NCI-H526 (cell line): ENCODE data around the gene DUOXA1.
"Not testable (repeated sequence)": the region's sequence is repeated elsewhere in the genome, so short reads cannot be mapped to it uniquely, and the experiment has no call there.

Experiments used
- DNase-seq, 2 experiments: peaks; one replicate each; lab custom pipeline; 2025; lab: John Stamatoyannopoulos, UW

DUOXA1 gene

DNA sequence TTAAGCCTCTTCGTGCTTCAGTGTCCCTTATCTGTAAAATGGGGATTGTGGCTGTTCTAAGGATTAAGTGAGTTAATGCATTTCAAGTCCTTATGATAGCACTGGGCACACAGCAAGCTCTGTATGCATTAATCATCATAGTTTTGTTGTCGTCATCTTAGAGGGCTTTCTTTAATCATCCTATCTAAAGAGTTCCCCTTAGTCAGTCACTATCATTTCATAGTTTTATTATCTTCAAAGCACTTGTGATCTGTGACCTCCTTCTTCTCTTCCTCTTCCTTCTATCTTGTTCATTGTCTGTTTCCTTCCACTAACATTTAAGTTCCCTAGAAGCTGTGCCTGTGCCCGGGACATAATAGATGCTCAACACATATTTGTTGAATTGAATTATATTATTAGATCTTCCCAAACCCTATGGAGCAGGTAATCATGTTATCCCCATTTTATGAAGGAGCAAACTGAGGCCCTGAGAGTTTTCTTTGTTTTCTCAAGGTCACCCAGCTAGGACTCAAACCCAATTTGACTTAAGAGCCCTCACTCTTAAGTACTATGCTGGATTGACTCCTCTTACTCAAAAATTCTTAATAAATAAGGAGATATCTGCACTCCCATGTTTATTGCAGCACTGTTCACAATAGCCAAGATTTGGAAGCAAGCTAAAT, 39.8 kb downstream of the DUOXA1 start:
- DNase-seq, result no peak

DNA sequence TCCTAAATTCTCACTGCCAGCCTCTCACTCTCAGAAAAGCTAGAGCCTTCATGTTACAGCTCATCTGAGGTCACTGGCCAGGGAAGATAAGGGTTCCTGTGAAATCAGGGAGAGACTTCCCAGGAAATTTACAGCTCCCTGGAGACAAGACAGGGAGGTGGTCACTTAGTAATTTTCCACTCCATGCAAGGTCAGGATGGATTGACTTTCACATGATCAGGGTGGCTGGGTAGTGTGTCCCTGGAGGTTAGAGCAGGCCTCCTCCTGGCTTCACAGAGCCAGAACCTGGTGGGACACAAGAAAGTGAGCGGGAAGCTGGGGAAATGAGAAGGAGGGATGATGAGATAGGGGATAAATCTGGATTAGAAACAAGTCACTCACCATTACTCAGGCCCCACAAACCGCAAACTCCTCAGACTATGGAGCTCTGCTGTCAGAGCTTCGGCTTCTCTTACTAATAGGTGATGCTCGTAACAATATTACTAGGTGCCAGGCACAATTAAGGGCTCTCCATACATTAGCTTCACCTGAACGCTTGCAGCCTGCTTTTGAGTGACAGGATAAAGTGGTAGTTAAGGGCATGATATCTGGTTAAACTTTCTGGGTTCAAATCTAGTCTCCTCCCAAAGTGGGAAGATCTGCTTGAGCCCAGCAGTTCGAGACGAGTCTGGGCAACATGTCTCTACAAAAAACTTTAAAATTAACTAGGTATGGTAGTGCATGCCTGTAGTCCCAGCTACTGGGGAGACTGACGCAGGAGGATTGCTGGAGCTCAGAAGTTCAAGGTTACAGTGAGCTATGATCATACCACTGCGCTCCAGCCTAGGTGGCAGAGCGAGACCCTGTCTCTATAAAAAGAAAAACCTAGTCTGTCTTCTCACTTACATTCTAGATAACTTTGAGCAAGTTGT, 40.6 kb downstream of the DUOXA1 start:
- DNase-seq, result no peak

DNA sequence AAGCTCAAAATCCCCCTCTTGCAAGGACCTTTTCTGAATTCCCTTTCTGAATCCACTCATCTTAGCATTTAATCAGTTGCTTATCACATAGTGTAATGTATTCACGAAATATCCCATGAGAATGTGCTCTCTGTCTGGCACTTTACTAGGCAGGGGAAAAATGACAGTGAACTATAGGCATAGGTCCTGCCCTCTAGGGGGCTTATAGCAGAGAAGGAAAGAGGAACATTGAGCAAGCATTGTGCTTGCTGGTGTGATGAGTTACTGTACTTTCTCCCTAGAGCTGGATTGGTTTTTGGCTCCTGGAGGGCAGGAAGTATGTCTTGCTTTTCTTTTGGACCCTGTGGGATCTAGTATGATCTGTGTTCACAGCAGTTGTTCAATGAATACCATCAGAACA, 42.2 kb downstream of the DUOXA1 start:
- no peak for DNase-seq

DNA sequence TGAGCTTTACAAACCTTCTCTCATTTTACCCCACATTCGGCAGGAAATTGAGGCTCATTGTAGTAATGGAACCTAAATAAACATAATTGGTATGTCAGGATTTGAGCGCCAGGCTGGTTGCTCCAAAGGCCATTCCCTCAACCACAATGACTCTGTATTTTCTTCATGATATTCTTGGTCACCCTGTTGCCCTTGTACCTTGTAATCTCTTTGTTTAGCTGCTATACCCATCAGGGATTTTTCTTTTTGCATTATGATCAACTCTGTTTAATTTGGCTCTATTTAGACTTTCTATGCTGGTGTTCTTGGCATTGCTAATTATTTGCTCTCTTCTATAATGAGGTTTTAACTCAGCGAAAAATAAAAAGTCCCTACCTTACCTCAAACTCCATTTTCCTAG, 45.5 kb downstream of the DUOXA1 start:
- DNase-seq, result no peak

DNA sequence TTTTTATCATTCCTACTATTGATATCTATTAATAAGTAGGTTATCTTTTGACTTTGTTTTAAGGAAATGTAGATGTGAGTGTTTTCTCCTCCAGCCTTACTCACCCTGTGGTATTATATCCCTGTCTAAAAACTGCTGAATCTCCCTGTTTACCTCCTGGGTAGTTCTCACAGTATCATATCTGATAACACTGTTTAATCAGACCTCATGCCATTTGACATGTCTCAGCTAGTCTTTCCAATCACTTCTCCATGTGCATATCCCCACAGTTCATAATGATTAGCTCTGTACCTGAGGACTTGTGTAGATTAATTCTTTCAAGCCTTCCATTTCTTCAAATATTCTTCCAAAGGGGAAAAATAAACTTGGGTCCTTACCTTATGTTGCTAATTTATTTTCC, 46.5 kb downstream of the DUOXA1 start:
- DNase-seq, result no peak

DNA sequence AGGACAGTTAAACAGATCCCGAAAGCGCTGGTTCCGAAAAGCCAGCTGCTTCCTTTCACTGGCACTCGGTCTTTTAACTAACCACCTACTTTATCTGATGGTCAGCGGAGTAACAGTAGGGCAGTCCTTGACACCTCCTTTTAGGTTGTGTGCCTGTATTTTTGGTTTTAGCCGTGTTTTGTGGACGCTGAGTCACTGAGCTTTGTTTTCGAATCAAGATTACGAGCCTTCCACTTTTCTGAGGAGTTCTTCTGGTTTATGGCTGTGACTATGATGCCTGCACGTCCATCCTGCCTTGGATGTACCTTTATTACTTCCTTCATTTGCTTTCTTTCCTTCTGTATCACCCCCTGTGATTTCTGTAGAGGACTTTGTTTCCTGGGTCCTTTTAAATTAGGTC, 47.3 kb downstream of the DUOXA1 start:
- not testable (repeated sequence) for DNase-seq

DNA sequence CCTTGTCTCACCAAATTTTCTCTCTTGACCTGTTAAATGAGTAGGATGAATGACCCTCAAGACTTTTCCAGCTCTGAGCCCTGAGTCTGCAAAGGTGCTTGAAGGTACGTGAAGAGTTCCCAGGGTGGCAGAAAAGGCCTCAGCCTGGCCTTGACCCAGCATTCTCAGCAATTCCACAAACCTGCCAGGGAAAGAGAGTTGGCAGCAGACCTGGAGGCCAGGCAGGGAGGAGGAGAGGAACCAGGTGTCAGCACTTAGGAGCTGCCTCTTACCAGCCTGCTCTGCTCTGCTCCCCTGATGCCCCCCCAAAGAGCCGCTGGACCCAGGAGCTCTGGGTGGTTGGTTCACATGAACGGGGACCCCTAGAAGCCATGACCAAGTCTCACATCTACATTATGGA, 49.1 kb downstream of the DUOXA1 start:
- DNase-seq, result not testable (repeated sequence)

DNA sequence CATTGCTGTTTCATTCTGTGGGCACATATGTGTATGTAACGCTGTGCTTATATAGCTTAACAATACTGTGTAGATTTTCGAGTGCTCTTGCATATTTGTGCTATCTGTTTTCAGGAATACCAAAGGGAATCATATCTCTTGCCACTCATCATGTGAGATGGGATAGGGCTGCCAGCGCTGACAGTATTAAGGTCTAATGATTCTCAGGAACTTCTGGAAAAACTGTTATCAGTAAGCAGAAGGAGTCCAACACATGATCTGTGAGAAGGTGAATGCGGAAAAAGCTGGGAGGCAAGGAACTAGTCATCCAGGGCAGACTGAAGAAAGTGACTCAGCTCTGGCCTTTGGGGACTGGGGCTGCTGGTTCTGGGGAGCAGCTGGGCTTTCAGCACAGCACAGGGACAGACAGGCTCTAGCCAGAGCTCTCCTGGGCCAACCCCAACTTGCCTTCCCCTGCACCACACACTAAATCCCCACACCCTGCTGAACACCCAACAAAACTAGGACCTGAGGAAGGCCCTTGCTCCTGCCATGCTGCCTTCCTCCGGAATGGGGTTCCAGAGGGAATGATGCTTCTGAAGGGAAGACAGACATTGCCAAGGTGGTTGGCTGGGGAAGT, 49.9 kb downstream of the DUOXA1 start:
- not testable (repeated sequence) for DNase-seq

DNA sequence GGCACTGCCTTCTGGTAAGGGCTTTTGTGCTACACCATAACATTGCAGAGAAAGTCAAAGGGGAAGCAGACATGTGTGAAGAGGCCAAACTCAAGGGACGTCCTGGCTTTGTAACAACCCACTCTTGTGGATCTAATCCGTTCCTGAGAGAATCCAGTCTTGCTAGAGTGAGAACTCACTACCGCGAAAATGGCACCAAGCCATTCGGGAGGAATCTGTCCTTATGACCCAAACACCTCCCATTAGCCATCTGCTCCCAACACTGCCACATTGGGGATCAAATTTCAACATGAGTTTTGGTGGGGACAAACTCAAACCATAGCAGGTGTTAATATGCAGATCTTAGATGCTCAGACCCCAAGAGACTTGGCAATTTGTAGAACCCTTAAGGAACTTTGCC, 50.5 kb downstream of the DUOXA1 start:
- not testable (repeated sequence) for DNase-seq

DNA sequence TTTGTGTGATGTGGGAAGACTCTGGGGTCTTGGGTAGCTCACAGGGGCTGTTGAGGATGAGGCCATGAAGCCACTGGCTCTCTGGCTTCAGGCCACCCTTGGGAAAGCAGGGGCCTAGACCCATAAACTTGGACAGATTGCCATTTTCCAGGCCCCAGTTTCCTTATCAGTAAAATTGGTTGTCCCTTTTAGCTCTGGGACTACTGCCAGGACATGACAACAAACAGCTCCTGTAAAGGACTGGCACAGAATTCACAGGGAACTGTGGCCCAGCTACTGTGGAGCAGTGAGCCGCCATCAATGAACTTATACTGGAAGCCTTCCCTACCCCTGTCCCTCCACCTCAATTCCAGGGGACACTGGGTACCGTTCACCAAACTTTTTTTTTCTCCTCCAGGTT, 52.3 kb downstream of the DUOXA1 start:
- not testable (repeated sequence) for DNase-seq

DNA sequence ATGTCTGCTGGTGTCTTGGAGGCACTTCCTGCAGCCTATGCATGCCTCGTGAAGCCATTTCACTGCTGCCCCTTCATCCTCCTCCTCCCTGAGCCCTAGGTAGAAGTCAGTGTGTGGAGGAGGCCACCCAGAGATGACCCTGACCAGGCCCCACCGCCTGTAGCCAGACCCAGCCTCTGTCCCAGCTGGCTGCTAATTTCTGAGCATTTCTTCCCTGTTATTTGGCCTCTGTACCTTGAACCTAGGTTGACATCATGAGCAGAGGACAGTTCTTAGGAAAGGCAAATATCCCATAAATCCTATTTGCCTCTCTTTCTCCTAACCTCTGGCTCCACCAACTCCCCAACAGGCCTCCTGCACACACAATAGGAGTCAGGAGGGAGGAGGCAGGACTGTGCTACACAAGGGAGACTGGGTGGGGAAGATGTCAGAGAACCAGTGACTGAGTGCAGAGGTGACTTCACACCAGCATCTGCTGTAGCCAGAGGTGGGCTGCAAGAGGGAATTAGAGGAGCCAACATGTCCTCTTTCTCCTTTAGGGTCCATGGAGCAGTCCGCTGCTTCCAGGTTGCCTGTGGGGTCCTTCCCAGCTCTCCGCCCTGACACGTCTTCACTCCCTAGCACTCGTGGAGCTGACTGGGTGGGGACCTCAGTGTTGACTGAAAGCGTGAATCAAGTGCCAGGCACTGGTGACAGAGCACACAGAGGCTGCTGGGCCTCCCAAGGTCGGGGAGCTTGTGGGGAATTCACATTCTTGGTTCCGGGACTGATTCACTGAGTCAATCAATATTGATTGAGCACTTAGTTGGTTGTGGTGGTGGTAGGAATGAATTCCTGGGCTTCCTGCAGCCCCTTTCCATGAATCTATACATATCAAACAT, 54.0 kb downstream of the DUOXA1 start:
- DNase-seq, result not testable (repeated sequence)

DNA sequence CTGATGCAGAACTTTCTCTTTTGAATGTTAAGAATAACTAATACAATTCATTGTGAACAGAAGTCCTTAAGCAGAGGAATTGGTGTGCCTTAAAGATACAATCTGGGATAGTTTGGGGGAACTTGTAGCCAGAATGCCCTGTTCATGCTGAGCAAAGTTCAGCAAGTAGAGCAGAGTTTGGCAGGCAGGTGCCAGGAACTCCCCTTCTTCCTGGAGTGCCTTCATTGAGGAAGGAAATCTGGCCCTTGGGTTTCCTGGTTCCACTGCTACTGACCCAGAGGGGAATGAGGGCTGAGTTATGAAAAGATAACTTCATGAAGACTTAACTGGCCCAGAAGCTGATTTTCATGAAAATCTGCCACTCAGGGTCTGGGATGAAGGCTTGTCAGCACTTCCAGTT, 56.1 kb downstream of the DUOXA1 start:
- not testable (repeated sequence) for DNase-seq

DNA sequence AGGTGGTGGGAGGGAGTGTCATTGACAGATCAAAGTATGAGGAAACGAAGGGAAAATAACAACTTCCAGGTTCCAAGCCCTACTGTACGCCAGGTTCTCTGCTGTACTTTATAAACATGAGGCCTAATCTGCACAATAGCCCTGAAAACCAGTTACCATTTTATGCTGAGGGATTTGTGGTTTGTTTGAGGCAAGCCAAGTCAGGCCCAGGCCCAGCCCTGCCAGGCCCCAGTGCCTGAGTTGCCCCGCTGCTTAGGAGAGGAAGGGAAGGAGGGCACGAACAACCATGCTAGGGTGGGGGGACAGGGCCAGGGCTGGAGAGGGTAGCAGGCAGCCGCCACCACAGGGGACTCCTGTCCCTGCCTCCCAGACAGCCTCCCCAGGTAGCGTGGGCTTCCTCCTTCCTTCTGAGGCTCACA, 59.7 kb downstream of the DUOXA1 start:
- not testable (repeated sequence) for DNase-seq
